NCI-H510A (cell line): ENCODE data around the gene MT1M.
"Not testable (repeated sequence)": the region's sequence is repeated elsewhere in the genome, so short reads cannot be mapped to it uniquely, and the experiment has no call there.

Experiments used
- DNase-seq: peaks from one replicate; lab custom pipeline; 2025; lab: John Stamatoyannopoulos, UW

The MT1M gene

GRCh38 chr16:56632156-56632847 is at the start of gene MT1M:
MT1M (plus strand) TSS chr16:56632659; CDS start chr16:56632732, 73 bp downstream.
- DNase-seq: no peak

DNA sequence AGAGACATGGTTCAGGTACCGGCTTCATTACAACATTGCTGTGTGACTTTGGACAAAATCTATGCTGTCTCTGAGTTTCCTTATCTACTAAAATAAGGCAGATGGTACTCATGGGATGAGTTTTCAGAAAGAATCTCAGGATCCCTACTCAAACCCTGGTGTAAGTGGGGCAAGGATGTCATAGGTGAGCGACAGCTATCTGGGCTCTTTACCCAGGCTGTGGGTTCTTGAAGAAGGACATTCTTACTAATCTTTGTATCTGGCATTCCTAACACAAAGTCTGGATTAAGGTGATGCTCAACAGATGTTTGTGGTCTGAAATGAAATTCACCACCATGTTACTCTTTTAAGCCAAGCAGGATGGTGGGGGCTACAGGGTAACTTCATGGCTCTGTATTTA is 49.5 kb upstream of the MT1M start:
- DNase-seq: not testable (repeated sequence)

- DNase-seq: no peak
Measured at GRCh38 chr16:56583351-56584168, 48.9 kb upstream of the MT1M start.

- no peak for DNase-seq
Measured at GRCh38 chr16:56584276-56584675, 48.2 kb upstream of the MT1M start.

- DNase-seq: no peak
Measured at GRCh38 chr16:56588781-56589140, 43.7 kb upstream of the MT1M start.

DNA sequence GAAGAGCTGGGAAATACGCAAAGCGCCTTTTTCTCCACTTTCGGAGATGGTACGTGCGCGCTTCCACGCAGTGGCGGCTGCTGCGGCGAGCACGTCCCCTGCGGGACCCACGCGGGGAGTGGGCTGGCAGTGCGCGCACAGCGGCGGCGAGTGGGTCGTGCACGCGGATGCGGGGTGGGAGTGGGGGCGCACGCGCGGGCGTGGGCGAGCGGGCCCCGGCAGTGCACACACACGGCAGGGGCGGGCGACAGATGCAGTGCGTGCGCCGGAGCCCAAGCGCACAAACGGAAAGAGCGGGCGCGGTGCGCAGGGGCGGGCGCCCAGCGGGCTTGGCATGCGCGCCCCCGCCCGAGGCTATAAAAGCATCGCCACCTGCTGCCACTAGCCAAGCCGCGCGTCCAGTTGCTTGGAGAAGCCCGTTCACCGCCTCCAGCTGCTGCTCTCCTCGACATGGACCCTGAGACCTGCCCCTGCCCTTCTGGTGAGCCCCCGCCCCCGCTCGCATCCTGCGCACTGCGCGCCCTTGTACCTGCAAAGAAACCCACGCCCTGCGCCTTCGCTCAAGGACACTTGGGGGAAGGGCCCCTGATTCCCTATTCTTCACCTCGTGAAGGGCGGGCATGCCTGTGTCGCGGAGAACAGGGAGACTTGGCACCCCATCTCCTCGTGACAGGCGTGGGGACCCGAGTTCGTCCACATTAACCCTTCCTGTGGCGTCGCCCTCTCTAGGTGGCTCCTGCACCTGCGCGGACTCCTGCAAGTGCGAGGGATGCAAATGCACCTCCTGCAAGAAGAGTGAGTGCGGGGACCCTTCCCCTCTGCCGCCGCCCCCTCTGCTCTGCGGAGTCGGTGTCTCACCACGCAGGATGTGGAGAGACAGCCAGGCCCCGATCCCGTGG is 43.1 kb upstream of the MT1M start, which contains the start of gene MT3:
MT3 (plus strand) TSS at position 388 of the 899 bp plus-strand sequence; CDS start at position 451, 63 bp downstream.
- DNase-seq: peak; percentile 56

DNA sequence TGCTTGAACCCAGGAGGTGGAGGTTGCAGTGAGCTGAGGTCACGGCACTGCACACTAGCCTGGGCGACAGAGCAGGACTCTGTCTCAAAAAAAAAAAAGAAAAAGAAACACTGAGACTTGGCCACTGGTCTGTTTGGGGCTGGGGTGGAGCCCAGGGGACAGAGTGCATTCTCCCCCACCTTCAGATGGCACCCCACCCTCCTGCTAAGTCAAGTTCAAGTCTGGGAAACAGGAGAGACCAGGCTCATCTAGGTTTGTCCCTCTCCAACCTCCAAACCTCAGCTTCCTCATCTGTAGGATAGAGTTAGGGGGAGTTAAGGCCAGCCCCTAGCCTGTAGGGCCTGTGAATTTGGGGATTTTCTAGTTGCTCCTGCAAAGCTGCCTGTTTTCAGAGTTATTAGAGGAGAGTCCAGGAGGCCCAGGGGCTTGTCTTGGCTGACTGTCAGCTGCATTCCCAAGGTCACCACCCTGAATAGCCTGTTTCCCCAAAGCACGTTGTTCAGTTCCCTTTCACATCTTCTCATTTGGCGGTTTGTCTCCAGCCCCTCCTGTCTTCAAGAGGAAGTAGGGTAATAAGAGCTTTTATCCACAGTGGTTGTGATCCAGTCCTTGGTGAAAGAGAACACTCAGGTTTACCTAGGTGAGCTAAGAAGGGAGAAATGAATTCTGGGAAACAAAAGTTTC is 40.9 kb upstream of the MT1M start:
- no peak for DNase-seq

- DNase-seq: no peak
Measured at GRCh38 chr16:56593573-56594291, 38.7 kb upstream of the MT1M start.

GRCh38 chr16:56594292-56594619 is 38.2 kb upstream of the MT1M start:
- no peak for DNase-seq

DNA sequence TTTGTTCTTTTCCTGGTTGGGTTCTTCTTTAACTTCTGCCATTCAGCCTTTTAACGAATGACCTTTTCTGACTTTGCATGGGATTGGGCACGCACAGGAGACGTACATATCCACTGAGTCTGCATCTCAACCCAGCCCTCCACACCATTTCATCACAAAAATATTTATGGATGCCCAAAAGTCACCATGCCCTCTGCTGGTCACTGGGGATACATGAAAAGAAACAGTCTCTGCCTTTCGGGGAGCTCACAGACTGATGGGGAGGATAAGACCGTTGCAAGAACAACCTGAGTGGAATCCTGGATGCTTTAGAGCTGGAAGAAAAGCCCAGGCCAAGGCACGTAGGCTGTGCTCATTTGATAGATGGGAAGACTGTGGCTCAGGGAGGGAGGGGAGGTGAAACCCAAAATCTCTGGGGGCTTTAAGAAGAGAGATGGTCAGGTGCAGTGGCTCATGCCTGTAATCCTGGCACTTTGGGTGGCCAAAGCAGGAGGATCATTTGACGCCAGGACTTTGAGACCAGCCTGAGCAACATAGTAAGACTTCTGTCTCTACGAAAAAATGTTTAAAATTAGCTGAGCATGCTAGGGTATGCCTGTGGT is 32.0 kb upstream of the MT1M start:
- DNase-seq: no peak

GRCh38 chr16:56601325-56601724 is 31.1 kb upstream of the MT1M start:
- DNase-seq: no peak

DNA sequence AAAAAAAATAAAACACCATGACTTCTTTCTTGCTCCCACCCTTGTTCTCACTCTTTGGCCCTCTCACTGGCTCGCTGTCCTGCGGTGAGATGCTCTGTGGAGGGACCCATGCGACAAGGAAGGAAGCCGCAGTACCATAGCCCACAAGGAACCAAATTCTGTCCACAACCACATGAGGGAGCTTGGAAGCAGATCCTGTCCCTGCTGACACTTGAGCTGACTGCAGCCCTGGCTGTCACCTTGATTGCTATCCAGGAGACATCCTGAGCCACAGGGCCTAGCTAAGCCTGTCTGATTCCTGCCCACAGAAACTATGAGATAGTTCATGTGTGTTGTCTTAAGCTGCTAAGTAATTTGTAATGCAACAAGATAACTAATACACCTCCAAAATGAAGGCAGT is 28.9 kb upstream of the MT1M start:
- DNase-seq: no peak

- DNase-seq: no peak
Measured at GRCh38 chr16:56604966-56605365, 27.5 kb upstream of the MT1M start.

DNA sequence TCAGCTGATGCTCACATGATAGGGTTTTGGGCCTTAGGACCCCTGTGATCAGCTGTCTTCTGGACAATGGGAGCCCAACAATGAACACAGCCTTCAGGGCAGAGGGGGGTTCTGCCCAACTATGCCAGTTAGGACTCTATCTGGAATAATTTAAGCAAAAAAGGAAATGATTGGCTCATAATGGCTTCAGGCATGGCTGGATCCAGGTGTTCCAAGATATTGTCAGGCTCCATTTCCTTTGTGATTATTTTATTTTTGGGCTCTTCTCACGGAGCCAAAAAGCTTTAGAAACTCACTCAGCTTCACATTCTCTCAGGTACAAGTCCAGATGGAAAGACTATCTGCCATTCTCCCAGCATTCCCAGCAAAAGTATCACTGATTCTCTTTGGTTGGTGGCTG is 27.0 kb upstream of the MT1M start:
- DNase-seq: no peak

DNA sequence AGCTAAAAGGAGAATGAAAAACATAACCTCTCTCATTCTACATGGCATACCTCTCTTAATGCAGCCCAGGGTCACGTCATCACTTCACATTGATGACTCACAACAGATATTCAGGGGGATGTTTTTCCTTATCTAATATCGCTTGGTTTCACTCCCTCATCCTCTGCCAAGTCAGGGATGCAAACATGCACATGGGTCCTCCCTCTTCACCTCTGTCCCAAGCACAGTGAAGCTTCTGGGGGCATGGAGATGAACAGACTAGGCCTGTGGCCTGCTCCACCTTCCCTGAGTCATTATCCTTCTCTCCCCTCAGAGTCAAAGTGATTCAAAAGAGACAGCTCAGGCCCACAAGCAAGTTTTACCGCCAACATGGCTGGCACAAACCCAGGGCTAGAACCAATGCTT is 26.4 kb upstream of the MT1M start:
- no peak for DNase-seq

DNA sequence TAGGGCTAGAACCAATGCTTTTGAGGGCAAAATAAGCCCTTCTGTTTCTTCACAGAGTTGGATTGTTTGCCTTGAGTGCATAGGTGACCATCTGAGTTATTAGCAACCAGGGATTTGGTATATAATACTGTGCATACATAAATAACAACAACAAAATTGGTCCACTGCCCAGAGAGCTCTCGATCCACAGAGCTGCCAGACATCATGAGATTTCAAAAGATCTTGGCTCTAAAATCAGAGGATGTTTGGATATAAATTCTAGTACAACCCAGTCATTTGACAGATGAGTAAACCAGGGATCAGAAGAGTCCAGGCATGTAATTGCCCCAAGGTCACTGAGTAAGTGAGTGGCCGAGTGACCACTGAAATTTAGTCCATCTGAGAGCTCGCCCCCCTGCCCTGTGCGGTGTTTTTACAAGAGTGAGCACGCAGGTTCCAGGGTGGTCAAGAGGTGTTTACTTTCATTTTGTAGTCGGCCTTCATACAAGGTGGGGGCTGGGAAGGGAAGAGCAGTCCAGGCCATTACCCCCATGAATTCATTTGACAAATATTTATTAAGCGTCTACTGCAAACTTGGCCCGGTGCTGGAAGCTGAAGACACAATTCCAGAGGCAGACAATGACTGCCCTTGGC is 25.9 kb upstream of the MT1M start:
- DNase-seq: no peak

- DNase-seq: no peak
Measured at GRCh38 chr16:56607109-56607618, 25.3 kb upstream of the MT1M start.

GRCh38 chr16:56607675-56608042 is 24.8 kb upstream of the MT1M start:
- DNase-seq: no peak

DNA sequence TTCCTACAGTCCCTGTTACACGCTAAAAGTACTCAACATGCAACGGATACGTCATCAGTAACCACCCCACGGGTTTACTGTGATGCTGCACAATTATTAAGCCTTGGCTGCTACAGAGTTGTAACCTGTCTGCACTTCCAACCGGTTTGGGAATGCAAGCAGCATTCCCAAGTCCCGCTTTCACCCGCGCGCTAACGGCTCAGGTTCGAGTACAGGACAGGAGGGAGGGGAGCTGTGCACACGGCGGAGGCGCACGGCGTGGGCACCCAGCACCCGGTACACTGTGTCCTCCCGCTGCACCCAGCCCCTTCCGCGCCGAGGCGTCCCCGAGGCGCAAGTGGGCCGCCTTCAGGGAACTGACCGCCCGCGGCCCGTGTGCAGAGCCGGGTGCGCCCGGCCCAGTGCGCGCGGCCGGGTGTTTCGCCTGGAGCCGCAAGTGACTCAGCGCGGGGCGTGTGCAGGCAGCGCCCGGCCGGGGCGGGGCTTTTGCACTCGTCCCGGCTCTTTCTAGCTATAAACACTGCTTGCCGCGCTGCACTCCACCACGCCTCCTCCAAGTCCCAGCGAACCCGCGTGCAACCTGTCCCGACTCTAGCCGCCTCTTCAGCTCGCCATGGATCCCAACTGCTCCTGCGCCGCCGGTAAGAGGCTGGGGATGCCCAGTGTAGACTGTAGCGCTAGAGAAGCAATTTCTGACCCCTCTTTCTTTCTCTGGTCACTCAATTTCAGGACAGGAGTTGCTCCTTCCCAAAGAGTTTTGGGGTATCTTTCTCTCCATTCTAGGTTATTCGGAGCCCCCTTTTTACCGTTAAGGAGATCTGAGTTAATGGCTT is 24.2 kb upstream of the MT1M start, which contains the start of gene MT2A:
MT2A (plus strand) TSS at position 542 of the 833 bp plus-strand sequence; CDS start at position 614, 72 bp downstream.
- peak; percentile 92 for DNase-seq
